ENCODE measurements around the gene ST6GALNAC4. TPM values are rescaled to one million over a fixed set of nuclear protein-coding genes. Genes with fewer than 3 reads are reported as not detected.

Gene ST6GALNAC4
- total RNA-seq, 4 donors from 2014 or later, result 20.3 to 44.8 (median 35.9) TPM

- peak in 1 of 2 donors; percentile 45 for TF ChIP-seq POLR2AphosphoS5 (IDR thresholded peaks at IDR 0.05)
- TF ChIP-seq EP300 (IDR thresholded peaks at IDR 0.05), result no peak
- H3K4me3 ChIP-seq, result peak within 1 kb of the TSS; percentile 51 to 69 (median 58)
- H3K27me3 ChIP-seq, result peaks cover 0 to 47% (median 24%) of the 10 kb centered on the region in 4 donors
- DNase-seq (ENCODE audit: extremely low spot score), result peak; percentile 95
- intact Hi-C loops (cut with DNase I), result no loop called here
- peaks cover 31 to 52% (median 43%) of the 10 kb centered on the region in 4 donors for H3K4me1 ChIP-seq
- WGBS, result 2% methylated on average over 34 of the region's 70 CpGs
- H3K36me3 ChIP-seq, result peaks cover 0 to 18% (median 10%) of the 10 kb centered on the region in 4 donors
- H3K27ac ChIP-seq (replicated peaks in 1 of 4), result no peak within 1 kb of the TSS
- no peaks in the 10 kb centered on the region for H3K9me3 ChIP-seq
Measured at GRCh38 chr9:127930231-127931091, 13.6 kb upstream of the ST6GALNAC4 start, which contains the start of gene PIP5KL1. TSS of gene PIP5KL1 (minus strand) at chr9:127930777. CDS start at chr9:127930752, 25 bp downstream.

- Histone ChIP-seq H3K36me3 (peaks cover 0 to 11% (median 2%) of the 10 kb centered on the region in 4 donors), H3K4me1 (peaks cover 31 to 44% (median 41%) of the 10 kb centered on the region in 4 donors), H3K4me3 (no peak overlapping the region), H3K27me3 (peaks cover 0 to 56% (median 24%) of the 10 kb centered on the region in 4 donors), H3K27ac (replicated peaks in 1 of 4) (no peak overlapping the region), H3K9me3 (no peaks in the 10 kb centered on the region)
- intact Hi-C loops (cut with DNase I), result loop anchor here (10.0 kb wide), 1 partner anchor 425 kb away; no protein-coding TSS in a partner anchor
- DNase-seq (ENCODE audit: extremely low spot score), result no peak
- TF ChIP-seq POLR2AphosphoS5 (IDR thresholded peaks at IDR 0.05), result no peak
- TF ChIP-seq POLR2A (IDR thresholded peaks at IDR 0.05; ENCODE audit: low read depth), result no peak
- no peak for TF ChIP-seq CTCF (IDR thresholded peaks at IDR 0.05)
- no peak for TF ChIP-seq EP300 (IDR thresholded peaks at IDR 0.05)
- 68% methylated on average over 6 of the region's 10 CpGs for WGBS
Measured at GRCh38 chr9:127929625-127929979, 12.8 kb upstream of the ST6GALNAC4 start.

GRCh38 chr9:127928676-127929624 is 12.1 kb upstream of the ST6GALNAC4 start:
- no peak for TF ChIP-seq CTCF (IDR thresholded peaks at IDR 0.05)
- no peak for TF ChIP-seq POLR2A (IDR thresholded peaks at IDR 0.05; ENCODE audit: low read depth)
- TF ChIP-seq POLR2AphosphoS5 (IDR thresholded peaks at IDR 0.05), result no peak
- no peak for TF ChIP-seq EP300 (IDR thresholded peaks at IDR 0.05)
- no peak overlapping the region for H3K27ac ChIP-seq (replicated peaks in 1 of 4)
- no peak overlapping the region for H3K4me3 ChIP-seq
- peaks cover 31 to 44% (median 41%) of the 10 kb centered on the region in 4 donors for H3K4me1 ChIP-seq
- intact Hi-C loops (cut with DNase I), result loop anchor here (10.0 kb wide), 1 partner anchor 424 kb away; no protein-coding TSS in a partner anchor
- H3K36me3 ChIP-seq, result peaks cover 0 to 5% (median 0%) of the 10 kb centered on the region in 4 donors
- H3K9me3 ChIP-seq, result no peaks in the 10 kb centered on the region
- H3K27me3 ChIP-seq, result peaks cover 0 to 62% (median 24%) of the 10 kb centered on the region in 4 donors
- DNase-seq (ENCODE audit: extremely low spot score), result no peak
- WGBS, result 72% methylated on average over 9 of the region's 11 CpGs

GRCh38 chr9:127927988-127928675 is 11.3 kb upstream of the ST6GALNAC4 start:
- peaks cover 31 to 44% (median 41%) of the 10 kb centered on the region in 4 donors for H3K4me1 ChIP-seq
- no peaks in the 10 kb centered on the region for H3K9me3 ChIP-seq
- 25% methylated on average over 8 of the region's 24 CpGs for WGBS
- no peak for TF ChIP-seq POLR2A (IDR thresholded peaks at IDR 0.05; ENCODE audit: low read depth)
- no peak for TF ChIP-seq EP300 (IDR thresholded peaks at IDR 0.05)
- TF ChIP-seq POLR2AphosphoS5 (IDR thresholded peaks at IDR 0.05), result no peak
- TF ChIP-seq CTCF (IDR thresholded peaks at IDR 0.05), result no peak
- no peak overlapping the region for H3K27ac ChIP-seq (replicated peaks in 1 of 4)
- peaks cover 0 to 69% (median 24%) of the 10 kb centered on the region in 4 donors for H3K27me3 ChIP-seq
- intact Hi-C loops (cut with DNase I), result loop anchor here (10.0 kb wide), 1 partner anchor 423 kb away; no protein-coding TSS in a partner anchor
- no peak for DNase-seq (ENCODE audit: extremely low spot score)
- H3K4me3 ChIP-seq, result no peak overlapping the region
- H3K36me3 ChIP-seq, result peaks cover 0 to 3% (median 0%) of the 10 kb centered on the region in 4 donors

Data from esophagus muscularis mucosa (tissue), 4 donors.